Measurements from ENCODE around the gene KDM1B.
A peak's percentile ranks its signal among the peaks of the same experiment; 100 is the strongest.

KDM1B gene

GRCh38 chr6:18261877-18262276 is 106.7 kb downstream of the KDM1B start (continued):
- TF ChIP-seq, protein P1, sequence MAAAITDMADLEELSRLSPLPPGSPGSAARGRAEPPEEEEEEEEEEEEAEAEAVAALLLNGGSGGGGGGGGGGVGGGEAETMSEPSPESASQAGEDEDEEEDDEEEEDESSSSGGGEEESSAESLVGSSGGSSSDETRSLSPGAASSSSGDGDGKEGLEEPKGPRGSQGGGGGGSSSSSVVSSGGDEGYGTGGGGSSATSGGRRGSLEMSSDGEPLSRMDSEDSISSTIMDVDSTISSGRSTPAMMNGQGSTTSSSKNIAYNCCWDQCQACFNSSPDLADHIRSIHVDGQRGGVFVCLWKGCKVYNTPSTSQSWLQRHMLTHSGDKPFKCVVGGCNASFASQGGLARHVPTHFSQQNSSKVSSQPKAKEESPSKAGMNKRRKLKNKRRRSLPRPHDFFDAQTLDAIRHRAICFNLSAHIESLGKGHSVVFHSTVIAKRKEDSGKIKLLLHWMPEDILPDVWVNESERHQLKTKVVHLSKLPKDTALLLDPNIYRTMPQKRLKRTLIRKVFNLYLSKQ (tag by site-specific recombination; IDR thresholded peaks at IDR 0.05; ENCODE audit: borderline replicate concordance), result no peak
- TF ChIP-seq ZNF426 (tag by site-specific recombination; IDR thresholded peaks at IDR 0.05) (no peak), ZNF529 (tag by site-specific recombination; IDR thresholded peaks at IDR 0.05; ENCODE audit: insufficient replicate concordance) (no peak), ZNF223 (tag by site-specific recombination; IDR thresholded peaks at IDR 0.05) (0 out of 2 replicates have a peak, but pooled peaks have one; percentile 55), ZNF571 (tag by site-specific recombination; IDR thresholded peaks at IDR 0.05) (no peak), ZNF157 (tag by site-specific recombination; IDR thresholded peaks at IDR 0.05) (no peak), ZNF521 (tag by site-specific recombination; IDR thresholded peaks at IDR 0.05) (no peak), ZNF354C (tag by site-specific recombination; IDR thresholded peaks at IDR 0.05; ENCODE audit: borderline replicate concordance, low read depth) (no peak), ZNF311 (tag by site-specific recombination; IDR thresholded peaks at IDR 0.05; ENCODE audit: borderline replicate concordance) (no peak), ZNF768 (tag by site-specific recombination; IDR thresholded peaks at IDR 0.05) (no peak), YY2 (tag by site-specific recombination; IDR thresholded peaks at IDR 0.05) (0 out of 2 replicates have a peak, but pooled peaks have one; percentile 35), ZNF626 (tag by site-specific recombination; IDR thresholded peaks at IDR 0.05) (no peak)

- peak overlapping the region; percentile 98 for H3K27ac ChIP-seq (ENCODE audit: extremely low read depth, low read depth, low read length)
- CTCF ChIA-PET, result interaction anchor here (0.6 to 0.7 kb wide), 2 partner anchors 97 to 221 kb away, joined by 3 to 6 read pairs; no protein-coding TSS in a partner anchor
- no peak for TF ChIP-seq ZNF585B (tag by site-specific recombination; IDR thresholded peaks at IDR 0.05)
- no peak for TF ChIP-seq PATZ1 (tag by site-specific recombination; IDR thresholded peaks at IDR 0.05)
- TF ChIP-seq ZNF654 (tag by site-specific recombination; IDR thresholded peaks at IDR 0.05; ENCODE audit: low read depth), result peak; percentile 1; the same call in 1 of the 2 replicates
- peak; percentile 39; the same call in 1 of the 2 replicates for TF ChIP-seq ZNF561 (tag by site-specific recombination; IDR thresholded peaks at IDR 0.05; ENCODE audit: borderline replicate concordance)
- no peak for TF ChIP-seq ZNF366 (tag by site-specific recombination; conservative IDR thresholded peaks at IDR 0.05)
- no peak for TF ChIP-seq BCL11A (tag by site-specific recombination; IDR thresholded peaks at IDR 0.05; ENCODE audit: low read depth)
- TF ChIP-seq SALL2 (tag by site-specific recombination; IDR thresholded peaks at IDR 0.05; ENCODE audit: borderline replicate concordance), result no peak
- peak; percentile 99 for TF ChIP-seq PRDM1 (tag by site-specific recombination; IDR thresholded peaks at IDR 0.05)
- peak; percentile 59 for TF ChIP-seq ZBTB8A (tag by site-specific recombination; IDR thresholded peaks at IDR 0.05)
- TF ChIP-seq, protein P2, sequence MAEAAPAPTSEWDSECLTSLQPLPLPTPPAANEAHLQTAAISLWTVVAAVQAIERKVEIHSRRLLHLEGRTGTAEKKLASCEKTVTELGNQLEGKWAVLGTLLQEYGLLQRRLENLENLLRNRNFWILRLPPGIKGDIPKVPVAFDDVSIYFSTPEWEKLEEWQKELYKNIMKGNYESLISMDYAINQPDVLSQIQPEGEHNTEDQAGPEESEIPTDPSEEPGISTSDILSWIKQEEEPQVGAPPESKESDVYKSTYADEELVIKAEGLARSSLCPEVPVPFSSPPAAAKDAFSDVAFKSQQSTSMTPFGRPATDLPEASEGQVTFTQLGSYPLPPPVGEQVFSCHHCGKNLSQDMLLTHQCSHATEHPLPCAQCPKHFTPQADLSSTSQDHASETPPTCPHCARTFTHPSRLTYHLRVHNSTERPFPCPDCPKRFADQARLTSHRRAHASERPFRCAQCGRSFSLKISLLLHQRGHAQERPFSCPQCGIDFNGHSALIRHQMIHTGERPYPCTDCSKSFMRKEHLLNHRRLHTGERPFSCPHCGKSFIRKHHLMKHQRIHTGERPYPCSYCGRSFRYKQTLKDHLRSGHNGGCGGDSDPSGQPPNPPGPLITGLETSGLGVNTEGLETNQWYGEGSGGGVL (tag by site-specific recombination; IDR thresholded peaks at IDR 0.05), result no peak
- TF ChIP-seq ZNF394 (tag by site-specific recombination; IDR thresholded peaks at IDR 0.05; ENCODE audit: borderline replicate concordance), result 0 out of 2 replicates have a peak, but pooled peaks have one; percentile 13
- TF ChIP-seq ZNF112 (tag by site-specific recombination; IDR thresholded peaks at IDR 0.05), result no peak
- TF ChIP-seq ZNF621 (tag by site-specific recombination; IDR thresholded peaks at IDR 0.05), result no peak
- TF ChIP-seq, protein P3, sequence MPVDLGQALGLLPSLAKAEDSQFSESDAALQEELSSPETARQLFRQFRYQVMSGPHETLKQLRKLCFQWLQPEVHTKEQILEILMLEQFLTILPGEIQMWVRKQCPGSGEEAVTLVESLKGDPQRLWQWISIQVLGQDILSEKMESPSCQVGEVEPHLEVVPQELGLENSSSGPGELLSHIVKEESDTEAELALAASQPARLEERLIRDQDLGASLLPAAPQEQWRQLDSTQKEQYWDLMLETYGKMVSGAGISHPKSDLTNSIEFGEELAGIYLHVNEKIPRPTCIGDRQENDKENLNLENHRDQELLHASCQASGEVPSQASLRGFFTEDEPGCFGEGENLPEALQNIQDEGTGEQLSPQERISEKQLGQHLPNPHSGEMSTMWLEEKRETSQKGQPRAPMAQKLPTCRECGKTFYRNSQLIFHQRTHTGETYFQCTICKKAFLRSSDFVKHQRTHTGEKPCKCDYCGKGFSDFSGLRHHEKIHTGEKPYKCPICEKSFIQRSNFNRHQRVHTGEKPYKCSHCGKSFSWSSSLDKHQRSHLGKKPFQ (tag by site-specific recombination; IDR thresholded peaks at IDR 0.05), result peak; percentile 68
- TF ChIP-seq ZNF513 (tag by site-specific recombination; IDR thresholded peaks at IDR 0.05), result 0 out of 2 replicates have a peak, but pooled peaks have one; percentile 6
Observed at GRCh38 chr6:18262702-18263417, 107.6 kb downstream of the KDM1B start.

More at GRCh38 chr6:18262702-18263417, 107.6 kb downstream of the KDM1B start:
- Histone ChIP-seq H3K36me3 (ENCODE audit: control insufficient read depth in 2 of 2, insufficient read depth in 1 of 2, low read length in 2 of 2) (peaks cover 12 to 42% of the 10 kb centered on the region in 2 experiments), H3K4me3 (ENCODE audit: low read depth, low read length) (peak overlapping the region; percentile 95), H3K9me3 (ENCODE audit: control insufficient read depth, insufficient read depth, low read depth, low read length) (no peaks in the 10 kb centered on the region), H3K4me1 (ENCODE audit: control insufficient read depth, insufficient read depth, low read length) (peaks cover 20% of the 10 kb centered on the region)
- POLR2A ChIA-PET, result no interaction called here
